K562 (cell line): ENCODE results near the gene RPS6KL1. TPM values are rescaled to one million over a fixed set of nuclear protein-coding genes. Genes with fewer than 3 reads are reported as not detected.

Source experiments
- AFF4 ChIP-seq: sonication (generic); formaldehyde crosslinking; IDR thresholded peaks from 2 replicates; pipeline ENCODE4 v1.8.0; 2023; ENCODE audit warnings: mild to moderate bottlenecking, missing genetic modification reagents
- GABPA ChIP-seq: fragments of 200-800 bp; sonication (Bioruptor generic); conservative IDR thresholded peaks from 2 replicates; pipeline ENCODE4 v1.6.1; 2016; ENCODE audit warnings: low read depth, missing genetic modification characterization, missing compliant biosample characterization
- HMG20A ChIP-seq: fragments of 450-650 bp; formaldehyde crosslinking; conservative IDR thresholded peaks from 2 replicates; pipeline ENCODE4 v1.4.0; 2020; ENCODE audit warnings: mild to moderate bottlenecking, mixed read lengths
- HNRNPK ChIP-seq: fragments of 200-400 bp; formaldehyde crosslinking; IDR thresholded peaks from one replicate; pipeline ENCODE4 v1.6.1; 2018; ENCODE audit warnings: mild to moderate bottlenecking, low read depth, low read length; ENCODE audit not compliant: poor library complexity, severe bottlenecking
- NFE2 ChIP-seq: IDR thresholded peaks from 2 replicates; pipeline ENCODE4 v1.6.1; 2014; ENCODE audit warnings: antibody characterized with exemption, low read depth
- PHB ChIP-seq: fragments of 250-450 bp; sonication (Bioruptor Pico); IDR thresholded peaks from 2 replicates; pipeline ENCODE4 v1.5.0; 2021
- POLR2H ChIP-seq: IDR thresholded peaks from 2 replicates; pipeline ENCODE4 v1.6.1; 2016; ENCODE audit warnings: missing genetic modification characterization, low read depth, mild to moderate bottlenecking, control low read depth, missing compliant biosample characterization, moderate library complexity
- SNIP1 ChIP-seq: fragments of 450-650 bp; IDR thresholded peaks from 2 replicates; pipeline ENCODE4 v1.7.1; 2017; ENCODE audit warnings: low read depth, mild to moderate bottlenecking
- SRSF3 ChIP-seq: fragments of 200-400 bp; formaldehyde crosslinking; IDR thresholded peaks from 2 replicates; pipeline ENCODE4 v1.6.1; 2016; ENCODE audit warnings: mild to moderate bottlenecking, low read length, moderate library complexity; ENCODE audit not compliant: insufficient read depth
- TFAP4 ChIP-seq: sonication (generic); formaldehyde crosslinking; IDR thresholded peaks from 2 replicates; pipeline ENCODE4 v1.8.0; 2022; ENCODE audit warnings: missing genetic modification reagents, mild to moderate bottlenecking, moderate library complexity, borderline replicate concordance
- TRIM28 ChIP-seq: fragments of 450-650 bp; IDR thresholded peaks from 2 replicates; pipeline ENCODE4 v1.6.1; 2017
- ZNF3 ChIP-seq: fragments of 250-450 bp; sonication (Bioruptor Pico); IDR thresholded peaks from 2 replicates; pipeline ENCODE4 v1.5.0; 2021; ENCODE audit warnings: mild to moderate bottlenecking, moderate library complexity
- ZNF398 ChIP-seq: fragments of 250-450 bp; sonication (Bioruptor Pico); IDR thresholded peaks from 2 replicates; pipeline ENCODE4 v1.8.0; 2021; ENCODE audit warnings: moderate library complexity, mild to moderate bottlenecking, inconsistent platforms
- ZNF668 ChIP-seq: fragments of 250-450 bp; sonication (Bioruptor Pico); IDR thresholded peaks from 2 replicates; pipeline ENCODE4 v1.8.0; 2022; ENCODE audit warnings: mild to moderate bottlenecking, inconsistent platforms
- polyA plus RNA-seq, 8 experiments: library from polyadenylated mRNA; depleted of rRNA in 4 of 8; stranded (reverse) in 5 of 8; unstranded in 3 of 8; fragments of >200 nt; fragmentation: Nextera tagmentation in 2 of 8; fragmentation: Illumina TruSeq in 1 of 8; extraction: Ambion mirVana in 2 of 8; extraction: Trizol in 1 of 8; gene quantifications; 2 replicates each; pipeline versions ENCODE4 v1.2.1 to v1.2.3, GENCODE V29; 2011 to 2014; ENCODE audit warnings: inconsistent platforms in 1 of 8, missing spikeins in 1 of 8
- total RNA-seq, 7 experiments: library from RNA; depleted of rRNA in 6 of 7; stranded (reverse); fragments of >200 nt in 6 of 7; fragmentation: Illumina TruSeq in 2 of 7; extraction: Trizol in 2 of 7; gene quantifications; 2 replicates each; pipeline versions ENCODE4 v1.2.1 to v1.2.3, GENCODE V29; 2011 to 2021; ENCODE audit warnings: low replicate concordance in 1 of 7
- TF ChIP-seq, protein P1 (sequence below), 2 experiments: fragments of 150-350 bp in 1 of 2; IDR thresholded peaks; 2 replicates each; pipeline ENCODE4 v1.6.1; 2012 to 2016; ENCODE audit warnings: low read depth in 2 of 2, low read length in 2 of 2, mild to moderate bottlenecking in 1 of 2, moderate library complexity in 1 of 2
- TF ChIP-seq, protein P2 (sequence below): fragments of 250-450 bp; sonication (Bioruptor Pico); IDR thresholded peaks from 2 replicates; pipeline ENCODE4 v1.8.0; 2021; ENCODE audit warnings: borderline replicate concordance, mild to moderate bottlenecking, moderate library complexity; ENCODE audit not compliant: poor library complexity, severe bottlenecking

Gene RPS6KL1
- total and polyA plus RNA-seq, 9 of the 15 experiments (the other 6 are each of a cell fraction or from before 2014, with no cell fraction given): 0.91 to 15.5 (median 8.1) TPM

DNA sequence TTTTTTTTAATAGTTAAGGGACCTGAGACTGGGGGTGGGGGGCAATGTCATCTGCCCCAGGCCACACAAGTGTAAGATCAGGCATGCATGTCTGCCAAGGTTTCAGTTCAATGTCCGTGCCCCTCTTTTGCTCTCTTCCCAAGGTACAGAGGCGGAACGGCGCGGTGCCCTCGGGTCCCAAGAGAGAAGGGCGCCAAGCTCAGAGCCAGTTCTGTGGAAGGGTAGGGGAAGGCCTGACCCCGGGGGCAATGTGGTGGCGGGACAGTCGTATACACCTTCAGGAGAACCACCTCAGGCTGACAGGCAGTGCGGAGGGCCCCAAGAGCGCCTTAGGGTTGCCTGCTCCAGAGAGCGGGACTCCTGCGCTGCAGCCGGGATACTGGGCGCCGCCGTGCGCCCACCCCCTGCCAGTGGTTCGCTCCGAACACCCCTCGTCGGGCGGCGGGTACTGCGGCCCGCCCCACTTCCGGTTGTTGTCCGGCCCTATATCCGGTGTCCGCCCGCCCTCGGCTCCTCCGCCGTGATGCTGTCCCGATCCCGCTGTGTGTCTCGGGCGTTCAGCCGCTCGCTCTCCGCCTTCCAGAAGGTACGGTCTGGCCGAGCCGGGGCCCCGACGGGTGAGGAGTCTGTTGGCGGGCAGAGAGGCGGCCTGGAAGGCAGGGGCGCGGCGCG is 41.5 kb downstream of the RPS6KL1 start, which contains the start of gene DLST (continued):
- TF ChIP-seq HMG20A (CRISPR knock-in tag): no peak
- no peak for TF ChIP-seq PHB (CRISPR knock-in tag)
- TF ChIP-seq SNIP1: no peak
- TF ChIP-seq ZNF398 (CRISPR knock-in tag): no peak
- peak; percentile 46; the same call in 1 of the 2 replicates for TF ChIP-seq POLR2H (tag)
- TF ChIP-seq, protein P1, sequence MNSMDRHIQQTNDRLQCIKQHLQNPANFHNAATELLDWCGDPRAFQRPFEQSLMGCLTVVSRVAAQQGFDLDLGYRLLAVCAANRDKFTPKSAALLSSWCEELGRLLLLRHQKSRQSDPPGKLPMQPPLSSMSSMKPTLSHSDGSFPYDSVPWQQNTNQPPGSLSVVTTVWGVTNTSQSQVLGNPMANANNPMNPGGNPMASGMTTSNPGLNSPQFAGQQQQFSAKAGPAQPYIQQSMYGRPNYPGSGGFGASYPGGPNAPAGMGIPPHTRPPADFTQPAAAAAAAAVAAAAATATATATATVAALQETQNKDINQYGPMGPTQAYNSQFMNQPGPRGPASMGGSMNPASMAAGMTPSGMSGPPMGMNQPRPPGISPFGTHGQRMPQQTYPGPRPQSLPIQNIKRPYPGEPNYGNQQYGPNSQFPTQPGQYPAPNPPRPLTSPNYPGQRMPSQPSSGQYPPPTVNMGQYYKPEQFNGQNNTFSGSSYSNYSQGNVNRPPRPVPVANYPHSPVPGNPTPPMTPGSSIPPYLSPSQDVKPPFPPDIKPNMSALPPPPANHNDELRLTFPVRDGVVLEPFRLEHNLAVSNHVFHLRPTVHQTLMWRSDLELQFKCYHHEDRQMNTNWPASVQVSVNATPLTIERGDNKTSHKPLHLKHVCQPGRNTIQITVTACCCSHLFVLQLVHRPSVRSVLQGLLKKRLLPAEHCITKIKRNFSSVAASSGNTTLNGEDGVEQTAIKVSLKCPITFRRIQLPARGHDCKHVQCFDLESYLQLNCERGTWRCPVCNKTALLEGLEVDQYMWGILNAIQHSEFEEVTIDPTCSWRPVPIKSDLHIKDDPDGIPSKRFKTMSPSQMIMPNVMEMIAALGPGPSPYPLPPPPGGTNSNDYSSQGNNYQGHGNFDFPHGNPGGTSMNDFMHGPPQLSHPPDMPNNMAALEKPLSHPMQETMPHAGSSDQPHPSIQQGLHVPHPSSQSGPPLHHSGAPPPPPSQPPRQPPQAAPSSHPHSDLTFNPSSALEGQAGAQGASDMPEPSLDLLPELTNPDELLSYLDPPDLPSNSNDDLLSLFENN (IDR thresholded peaks at IDR 0.05; ENCODE audit: low read depth in 2 of 2, low read length in 2 of 2): no peak
- peak; percentile 64; the same call in 1 of the 2 replicates for TF ChIP-seq TFAP4 (CRISPR knock-in tag)
- peak; percentile 97 for TF ChIP-seq GABPA (tag)
- no peak for TF ChIP-seq ZNF3 (CRISPR knock-in tag)
- no peak for TF ChIP-seq ZNF668 (CRISPR knock-in tag)
- TF ChIP-seq AFF4: no peak
- no peak for TF ChIP-seq NFE2
- TF ChIP-seq, protein P2, sequence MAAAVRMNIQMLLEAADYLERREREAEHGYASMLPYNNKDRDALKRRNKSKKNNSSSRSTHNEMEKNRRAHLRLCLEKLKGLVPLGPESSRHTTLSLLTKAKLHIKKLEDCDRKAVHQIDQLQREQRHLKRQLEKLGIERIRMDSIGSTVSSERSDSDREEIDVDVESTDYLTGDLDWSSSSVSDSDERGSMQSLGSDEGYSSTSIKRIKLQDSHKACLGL (CRISPR knock-in tag): no peak
- TF ChIP-seq SRSF3: no peak
- no peak for TF ChIP-seq TRIM28
- TF ChIP-seq HNRNPK: no peak
